OCI-LY1 (cell line): Measurements from ENCODE around the gene CLRN3.

Experiments used
- CTCF ChIP-seq: fragments of 200-600 bp; sonication (generic), shearing (Covaris generic); IDR thresholded peaks from 2 replicates; pipeline ENCODE4 v1.5.1; 2017; ENCODE audit warnings: mild to moderate bottlenecking, antibody characterized with exemption, low read length, moderate library complexity, mixed read lengths
- EZH2 ChIP-seq: fragments of 200-600 bp; sonication (generic), shearing (Covaris generic); IDR thresholded peaks from 2 replicates; pipeline ENCODE4 v1.8.0; 2017; ENCODE audit warnings: borderline replicate concordance, mixed run types, mild to moderate bottlenecking, antibody characterized with exemption, low read length, moderate library complexity, mixed read lengths

DNA sequence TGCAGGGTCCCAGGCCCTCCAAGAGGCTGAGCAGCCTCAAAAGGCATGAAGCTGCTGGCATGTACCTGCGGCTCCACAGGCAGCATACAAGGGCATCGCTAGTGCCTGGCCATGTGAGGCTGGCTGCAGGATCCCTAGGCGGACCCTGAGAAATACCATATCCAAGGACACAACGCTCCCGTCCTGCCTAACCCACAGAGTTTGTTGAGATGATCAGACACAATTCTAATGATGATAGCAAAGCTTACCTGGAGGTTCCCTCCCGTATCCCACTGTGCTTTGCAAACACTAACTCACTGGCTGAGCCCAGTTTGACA is 17.3 kb downstream of the CLRN3 start:
- TF ChIP-seq CTCF (no peak), EZH2 (no peak)
